Hepatocyte (in vitro differentiated cells): ENCODE measurements around the gene SUCLG2. TPM values are rescaled to one million over a fixed set of nuclear protein-coding genes. Genes with fewer than 3 reads are reported as not detected.

ENCODE experiments used
- DNase-seq: peaks from one replicate; pipeline ENCODE4 v3.0.0-alpha.2; 2016; ENCODE audit warnings: low spot score
- H2AFZ ChIP-seq: fragments of 200-600 bp; sonication (generic); 2 replicates; pipeline ENCODE4 v1.6.0; 2016; ENCODE audit warnings: antibody characterized with exemption, mild to moderate bottlenecking
- H3K27ac ChIP-seq: fragments of 200-600 bp; sonication (generic); 2 replicates; pipeline ENCODE4 v1.5.1; 2016; ENCODE audit warnings: mild to moderate bottlenecking
- H3K27me3 ChIP-seq: fragments of 200-600 bp; sonication (generic); 2 replicates; pipeline ENCODE4 v1.6.1; 2016
- H3K36me3 ChIP-seq: fragments of 200-600 bp; sonication (generic); replicated peaks from 2 replicates; pipeline ENCODE4 v1.5.1; 2016; ENCODE audit warnings: low read depth; ENCODE audit not compliant: insufficient read depth
- H3K4me1 ChIP-seq: fragments of 200-600 bp; sonication (generic); 2 replicates; pipeline ENCODE4 v1.5.1; 2016; ENCODE audit warnings: mild to moderate bottlenecking, moderate library complexity; ENCODE audit not compliant: insufficient read depth
- H3K4me2 ChIP-seq: fragments of 200-600 bp; sonication (generic); 2 replicates; pipeline ENCODE4 v1.6.0; 2016
- H3K4me3 ChIP-seq: fragments of 200-600 bp; sonication (generic); 2 replicates; pipeline ENCODE4 v1.5.1; 2016; ENCODE audit warnings: mild to moderate bottlenecking
- H3K79me2 ChIP-seq: fragments of 200-600 bp; sonication (generic); 2 replicates; pipeline ENCODE4 v1.6.0; 2017; ENCODE audit warnings: mild to moderate bottlenecking
- H3K9me2 ChIP-seq: fragments of 200-600 bp; sonication (generic); replicated peaks from 2 replicates; pipeline ENCODE4 v1.6.0; 2017; ENCODE audit warnings: mild to moderate bottlenecking; ENCODE audit not compliant: insufficient read depth
- H3K9me3 ChIP-seq: fragments of 200-600 bp; sonication (generic); 2 replicates; pipeline ENCODE4 v1.5.1; 2016; ENCODE audit warnings: low read depth, mild to moderate bottlenecking
- H4K20me1 ChIP-seq: fragments of 200-600 bp; sonication (generic); 2 replicates; pipeline ENCODE4 v1.6.0; 2016; ENCODE audit warnings: mild to moderate bottlenecking; ENCODE audit not compliant: insufficient read depth, poor library complexity, severe bottlenecking
- EZH2 ChIP-seq: fragments of 200-600 bp; sonication (generic); IDR thresholded peaks from 2 replicates; pipeline ENCODE4 v1.6.1; 2016; ENCODE audit warnings: antibody characterized with exemption, mild to moderate bottlenecking, borderline replicate concordance
- EZH2phosphoT487 ChIP-seq: fragments of 200-600 bp; sonication (generic); IDR thresholded peaks from one replicate; pipeline ENCODE4 v1.6.1; 2018; ENCODE audit warnings: antibody characterized with exemption, mild to moderate bottlenecking, low read depth, moderate library complexity; ENCODE audit not compliant: unreplicated experiment, severe bottlenecking
- WGBS: methylation state at CpG from one replicate; pipeline ENCODE4 v1.1.6; 2016; ENCODE audit warnings: low lambda C conversion rate; ENCODE audit errors: missing lambda C conversion rate; 5-methylcytosine and 5-hydroxymethylcytosine counted together
- polyA plus RNA-seq: library from polyadenylated mRNA; unstranded; fragments of >200 nt; fragmentation: Nextera tagmentation; extraction: Ambion mirVana; gene quantifications from 2 replicates; pipeline ENCODE4 v1.2.1, GENCODE V29; 2016
- total RNA-seq: library from RNA; depleted of rRNA; stranded (reverse); fragments of >200 nt; gene quantifications from 2 replicates; pipeline ENCODE4 v1.2.3, GENCODE V29; 2014
- TF ChIP-seq, protein P1 (sequence below): fragments of 200-600 bp; sonication (generic); IDR thresholded peaks from 2 replicates; pipeline ENCODE4 v1.5.1; 2016; ENCODE audit warnings: antibody characterized with exemption, mild to moderate bottlenecking; ENCODE audit not compliant: poor library complexity

Gene SUCLG2
- total and polyA plus RNA-seq, 2 experiments from 2014 or later, result 58.0 to 94.2 TPM

DNA sequence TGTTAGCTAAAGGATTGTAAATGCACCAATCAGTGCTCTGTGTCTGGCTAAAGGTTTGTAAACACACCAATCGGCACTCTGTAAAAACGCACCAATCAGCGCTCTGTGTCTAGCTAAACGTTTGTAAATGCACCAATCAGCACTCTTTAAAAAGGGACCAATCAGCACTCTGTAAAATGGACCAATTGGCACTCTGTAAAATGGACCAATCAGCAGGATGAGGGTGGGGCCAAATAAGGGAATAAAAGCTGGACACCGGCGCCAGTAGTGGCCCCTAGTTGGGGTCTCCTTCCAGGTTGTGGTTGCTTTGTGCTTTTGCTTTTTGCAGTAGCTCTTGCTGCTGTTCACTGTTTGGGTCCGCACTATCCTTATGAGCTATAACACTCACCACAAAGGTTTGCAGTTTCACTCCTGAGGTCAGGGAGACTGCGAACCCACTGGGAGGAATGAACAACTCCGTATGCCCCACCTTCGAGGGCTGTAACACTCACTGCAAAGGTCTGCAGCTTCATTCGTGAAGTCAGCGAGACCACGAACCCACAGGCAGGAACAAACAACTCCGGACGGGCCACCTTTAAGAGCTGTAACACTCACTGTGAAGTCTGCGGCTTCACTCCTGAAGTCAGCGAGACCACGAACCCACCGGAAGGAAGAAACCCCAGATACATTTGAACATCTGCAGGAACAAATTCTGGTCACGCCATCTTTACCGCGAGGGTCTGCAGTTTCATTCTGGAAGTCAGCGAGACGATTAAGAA is 1.1 kb upstream of the SUCLG2 start:
- Histone ChIP-seq H3K4me3 (peak overlapping the region; percentile 87), H3K4me1 (peaks cover 20% of the 10 kb centered on the region), H4K20me1 (no peaks in the 10 kb centered on the region), H2AFZ (peak overlapping the region; percentile 100), H3K9me3 (no peaks in the 10 kb centered on the region), H3K79me2 (peaks cover 37% of the 10 kb centered on the region), H3K27me3 (no peaks in the 10 kb centered on the region), H3K4me2 (peak overlapping the region; percentile 94), H3K36me3 (no peaks in the 10 kb centered on the region), H3K27ac (peak overlapping the region; percentile 99), H3K9me2 (no peaks in the 10 kb centered on the region)
- DNase-seq, result no peak
- TF ChIP-seq EZH2phosphoT487, result no peak
- no peak for TF ChIP-seq EZH2
- TF ChIP-seq, protein P1, sequence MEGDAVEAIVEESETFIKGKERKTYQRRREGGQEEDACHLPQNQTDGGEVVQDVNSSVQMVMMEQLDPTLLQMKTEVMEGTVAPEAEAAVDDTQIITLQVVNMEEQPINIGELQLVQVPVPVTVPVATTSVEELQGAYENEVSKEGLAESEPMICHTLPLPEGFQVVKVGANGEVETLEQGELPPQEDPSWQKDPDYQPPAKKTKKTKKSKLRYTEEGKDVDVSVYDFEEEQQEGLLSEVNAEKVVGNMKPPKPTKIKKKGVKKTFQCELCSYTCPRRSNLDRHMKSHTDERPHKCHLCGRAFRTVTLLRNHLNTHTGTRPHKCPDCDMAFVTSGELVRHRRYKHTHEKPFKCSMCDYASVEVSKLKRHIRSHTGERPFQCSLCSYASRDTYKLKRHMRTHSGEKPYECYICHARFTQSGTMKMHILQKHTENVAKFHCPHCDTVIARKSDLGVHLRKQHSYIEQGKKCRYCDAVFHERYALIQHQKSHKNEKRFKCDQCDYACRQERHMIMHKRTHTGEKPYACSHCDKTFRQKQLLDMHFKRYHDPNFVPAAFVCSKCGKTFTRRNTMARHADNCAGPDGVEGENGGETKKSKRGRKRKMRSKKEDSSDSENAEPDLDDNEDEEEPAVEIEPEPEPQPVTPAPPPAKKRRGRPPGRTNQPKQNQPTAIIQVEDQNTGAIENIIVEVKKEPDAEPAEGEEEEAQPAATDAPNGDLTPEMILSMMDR, result no peak
- 97% methylated on average over 24 of the region's 24 CpGs for WGBS

DNA sequence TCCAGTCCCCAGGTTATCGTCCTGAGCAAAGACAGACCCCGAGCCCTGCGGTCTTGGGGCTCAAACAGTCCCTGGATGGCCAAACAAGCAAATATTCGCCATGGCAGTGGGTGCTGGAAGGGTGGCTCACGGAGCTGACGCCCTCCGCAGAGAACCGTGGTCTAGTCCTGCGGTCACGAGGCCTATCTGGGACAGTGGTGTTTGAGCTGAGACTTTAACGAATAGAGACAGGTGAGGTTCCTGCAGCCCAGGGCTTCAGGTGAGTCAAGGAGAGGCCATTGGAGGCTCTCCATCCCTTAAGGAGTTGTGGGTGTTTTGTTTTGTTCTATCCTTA is 399 bp upstream of the SUCLG2 start:
- Histone ChIP-seq H3K9me2 (no peaks in the 10 kb centered on the region), H3K9me3 (no peaks in the 10 kb centered on the region), H4K20me1 (no peaks in the 10 kb centered on the region), H3K27ac (peak overlapping the region; percentile 99), H3K36me3 (no peaks in the 10 kb centered on the region), H3K27me3 (no peaks in the 10 kb centered on the region), H3K4me3 (peak overlapping the region; percentile 87), H2AFZ (peak overlapping the region; percentile 100), H3K4me1 (peaks cover 26% of the 10 kb centered on the region), H3K4me2 (peak overlapping the region; percentile 94), H3K79me2 (peaks cover 37% of the 10 kb centered on the region)
- no peak for DNase-seq
- WGBS, result 30% methylated on average over 10 of the region's 11 CpGs
- TF ChIP-seq, protein P1, result no peak
- TF ChIP-seq EZH2phosphoT487, result no peak
- TF ChIP-seq EZH2, result no peak

- Histone ChIP-seq H3K9me3 (no peaks in the 10 kb centered on the region), H3K4me1 (peaks cover 39% of the 10 kb centered on the region), H3K27me3 (no peaks in the 10 kb centered on the region), H3K9me2 (no peaks in the 10 kb centered on the region), H2AFZ (peak overlapping the region; percentile 100), H3K79me2 (peaks cover 37% of the 10 kb centered on the region), H3K4me2 (peak overlapping the region; percentile 94), H3K27ac (peak overlapping the region; percentile 99), H3K36me3 (no peaks in the 10 kb centered on the region), H4K20me1 (no peaks in the 10 kb centered on the region), H3K4me3 (peak overlapping the region; percentile 87)
- DNase-seq, result no peak
- 21% methylated on average over 8 of the region's 8 CpGs for WGBS
- TF ChIP-seq EZH2phosphoT487 (no peak), EZH2 (no peak)
- TF ChIP-seq, protein P1, result no peak
Observed at GRCh38 chr3:67653425-67654098, 850 bp downstream of the SUCLG2 start.
